Stimulated activated CD8-positive, alpha-beta memory T cell treated with anti-CD3 and anti-CD28 coated beads, Interleukin-7, amount 100 ng/mL, for 48 hours (primary cell): Measurements from ENCODE around the gene GPR55.

Experiments used
- DNase-seq, 2 donors: peaks; one replicate each; pipeline ENCODE4 v3.0.0-alpha.2; 2020; ENCODE audit warnings: low read depth in 1 of 2; ENCODE audit errors: extremely low read depth in 1 of 2

GPR55 gene

GRCh38 chr2:230935130-230935430, 10.0 kb upstream of the GPR55 start:
- DNase-seq: no peak

GRCh38 chr2:230934231-230935129, 9.4 kb upstream of the GPR55 start:
- no peak for DNase-seq

GRCh38 chr2:230933521-230934180, 8.6 kb upstream of the GPR55 start:
- no peak for DNase-seq

GRCh38 chr2:230932556-230933511, 7.8 kb upstream of the GPR55 start:
- DNase-seq: no peak

- no peak for DNase-seq
Measured at GRCh38 chr2:230931556-230932231, 6.7 kb upstream of the GPR55 start.

GRCh38 chr2:230930928-230931555, 6.0 kb upstream of the GPR55 start:
- no peak for DNase-seq

- DNase-seq: no peak
Measured at GRCh38 chr2:230930149-230930780, 5.2 kb upstream of the GPR55 start.

- DNase-seq: no peak
Measured at GRCh38 chr2:230929381-230930148, 4.5 kb upstream of the GPR55 start.

GRCh38 chr2:230928701-230929380, 3.8 kb upstream of the GPR55 start:
- DNase-seq: no peak

GRCh38 chr2:230927711-230928341, 2.8 kb upstream of the GPR55 start:
- no peak for DNase-seq

GRCh38 chr2:230925879-230926765, 1.1 kb upstream of the GPR55 start:
- no peak for DNase-seq

- DNase-seq: peak; percentile 27 to 30
Measured at GRCh38 chr2:230925443-230925878, 419 bp upstream of the GPR55 start.

GRCh38 chr2:230924092-230924469, 961 bp downstream of the GPR55 start:
- no peak for DNase-seq

GRCh38 chr2:230922951-230923717, 1.9 kb downstream of the GPR55 start:
- DNase-seq: no peak

GRCh38 chr2:230921806-230922595, 3.0 kb downstream of the GPR55 start:
- DNase-seq: no peak
